Measurements from ENCODE around the gene CLCN5.

DNA sequence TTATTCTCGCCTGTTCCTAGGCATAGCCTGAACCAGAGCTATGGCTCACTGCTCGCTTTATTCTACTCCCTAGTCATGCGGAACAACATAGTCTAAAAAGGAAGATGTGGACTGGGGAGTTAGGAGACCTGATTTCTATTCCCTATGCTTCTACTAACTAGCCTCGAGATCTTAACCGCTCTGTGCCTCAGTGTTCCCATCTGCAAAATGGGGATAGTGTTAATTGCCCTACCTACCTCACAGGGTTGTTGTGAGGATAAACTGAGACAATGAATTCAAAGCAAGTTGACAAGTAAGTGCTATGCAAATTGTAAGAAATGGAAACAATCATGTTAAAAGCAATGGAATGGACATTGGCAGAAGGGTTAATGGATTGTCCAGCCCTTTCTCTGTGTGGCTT is 176.4 kb downstream of the CLCN5 start:
- TF ChIP-seq, protein P1, sequence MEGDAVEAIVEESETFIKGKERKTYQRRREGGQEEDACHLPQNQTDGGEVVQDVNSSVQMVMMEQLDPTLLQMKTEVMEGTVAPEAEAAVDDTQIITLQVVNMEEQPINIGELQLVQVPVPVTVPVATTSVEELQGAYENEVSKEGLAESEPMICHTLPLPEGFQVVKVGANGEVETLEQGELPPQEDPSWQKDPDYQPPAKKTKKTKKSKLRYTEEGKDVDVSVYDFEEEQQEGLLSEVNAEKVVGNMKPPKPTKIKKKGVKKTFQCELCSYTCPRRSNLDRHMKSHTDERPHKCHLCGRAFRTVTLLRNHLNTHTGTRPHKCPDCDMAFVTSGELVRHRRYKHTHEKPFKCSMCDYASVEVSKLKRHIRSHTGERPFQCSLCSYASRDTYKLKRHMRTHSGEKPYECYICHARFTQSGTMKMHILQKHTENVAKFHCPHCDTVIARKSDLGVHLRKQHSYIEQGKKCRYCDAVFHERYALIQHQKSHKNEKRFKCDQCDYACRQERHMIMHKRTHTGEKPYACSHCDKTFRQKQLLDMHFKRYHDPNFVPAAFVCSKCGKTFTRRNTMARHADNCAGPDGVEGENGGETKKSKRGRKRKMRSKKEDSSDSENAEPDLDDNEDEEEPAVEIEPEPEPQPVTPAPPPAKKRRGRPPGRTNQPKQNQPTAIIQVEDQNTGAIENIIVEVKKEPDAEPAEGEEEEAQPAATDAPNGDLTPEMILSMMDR (IDR thresholded peaks at IDR 0.05; ENCODE audit: borderline replicate concordance, extremely low read depth, low read length, poor library complexity, severe bottlenecking) = no peak
- TF ChIP-seq EZH2 (IDR thresholded peaks at IDR 0.05; ENCODE audit: borderline replicate concordance, low read depth, low read length, severe bottlenecking) = no peak

All from DND-41 (cell line).